Measurements from ENCODE around the gene SF3B1. TPM values are rescaled to one million over a fixed set of nuclear protein-coding genes. Genes with fewer than 3 reads are reported as not detected.
"Not testable (repeated sequence)": the region's sequence is repeated elsewhere in the genome, so short reads cannot be mapped to it uniquely, and the experiment has no call there.

The SF3B1 gene
- total RNA-seq, 4 donors from 2014 or later: 313 to 785 (median 486) TPM

DNA sequence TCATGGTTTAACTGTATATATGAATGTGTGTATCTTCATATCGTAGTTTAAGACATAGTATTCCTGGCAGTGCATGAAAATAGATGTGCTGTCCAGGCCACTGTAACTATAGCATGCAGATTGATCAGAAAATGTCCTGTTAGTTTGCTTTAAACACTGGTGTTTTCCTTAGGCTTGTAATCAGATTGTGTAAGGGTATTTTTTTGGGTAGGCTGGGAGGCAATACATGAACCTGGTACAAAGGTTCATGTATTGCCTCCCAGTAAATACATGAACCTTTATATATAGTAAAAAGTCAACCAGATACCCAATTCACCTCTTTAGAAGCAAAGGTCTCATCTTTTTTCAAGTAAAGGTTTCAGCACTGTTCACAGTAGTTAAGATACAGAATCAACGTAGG, 20.1 kb upstream of the SF3B1 start:
- TF ChIP-seq, protein P1, sequence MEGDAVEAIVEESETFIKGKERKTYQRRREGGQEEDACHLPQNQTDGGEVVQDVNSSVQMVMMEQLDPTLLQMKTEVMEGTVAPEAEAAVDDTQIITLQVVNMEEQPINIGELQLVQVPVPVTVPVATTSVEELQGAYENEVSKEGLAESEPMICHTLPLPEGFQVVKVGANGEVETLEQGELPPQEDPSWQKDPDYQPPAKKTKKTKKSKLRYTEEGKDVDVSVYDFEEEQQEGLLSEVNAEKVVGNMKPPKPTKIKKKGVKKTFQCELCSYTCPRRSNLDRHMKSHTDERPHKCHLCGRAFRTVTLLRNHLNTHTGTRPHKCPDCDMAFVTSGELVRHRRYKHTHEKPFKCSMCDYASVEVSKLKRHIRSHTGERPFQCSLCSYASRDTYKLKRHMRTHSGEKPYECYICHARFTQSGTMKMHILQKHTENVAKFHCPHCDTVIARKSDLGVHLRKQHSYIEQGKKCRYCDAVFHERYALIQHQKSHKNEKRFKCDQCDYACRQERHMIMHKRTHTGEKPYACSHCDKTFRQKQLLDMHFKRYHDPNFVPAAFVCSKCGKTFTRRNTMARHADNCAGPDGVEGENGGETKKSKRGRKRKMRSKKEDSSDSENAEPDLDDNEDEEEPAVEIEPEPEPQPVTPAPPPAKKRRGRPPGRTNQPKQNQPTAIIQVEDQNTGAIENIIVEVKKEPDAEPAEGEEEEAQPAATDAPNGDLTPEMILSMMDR (IDR thresholded peaks at IDR 0.05): no peak
- no peak for TF ChIP-seq POLR2A (IDR thresholded peaks at IDR 0.05)
- H3K4me3 ChIP-seq: peak overlapping the region in 2 of 4 donors; percentile 67 to 79
- H3K27me3 ChIP-seq: no peaks in the 10 kb centered on the region
- H3K4me1 ChIP-seq: peaks cover 0 to 15% (median 5%) of the 10 kb centered on the region in 4 donors
- H3K36me3 ChIP-seq: peaks cover 0 to 5% (median 0%) of the 10 kb centered on the region in 3 donors
- H3K27ac ChIP-seq: no peak overlapping the region
- DNase-seq: no peak
- H3K9me3 ChIP-seq: no peaks in the 10 kb centered on the region

DNA sequence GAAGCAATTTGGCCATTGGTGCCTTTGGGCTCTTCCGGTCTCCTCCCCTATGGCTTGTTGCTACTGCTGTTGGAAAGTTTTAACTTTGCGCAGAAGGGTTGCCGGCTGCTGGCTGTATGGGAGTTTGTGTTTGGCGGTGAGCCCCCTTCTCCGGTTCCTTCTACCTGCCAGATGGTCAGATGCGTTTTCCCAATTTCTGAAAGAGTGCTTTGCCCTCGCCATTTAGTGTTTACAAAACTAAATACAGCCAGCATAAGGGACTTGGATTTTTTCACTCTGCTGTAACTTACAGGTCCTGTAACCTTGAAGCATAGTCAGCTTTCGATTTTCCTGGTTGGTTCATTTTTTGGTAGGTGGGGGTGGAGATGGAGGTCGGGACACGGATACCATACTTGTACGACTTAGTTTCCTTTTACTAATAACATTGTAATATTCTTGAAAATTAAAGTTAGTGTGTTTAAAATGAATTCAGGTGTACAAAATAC, 19.1 kb upstream of the SF3B1 start:
- H3K4me3 ChIP-seq: peak overlapping the region; percentile 67 to 86 (median 80)
- TF ChIP-seq, protein P1 (IDR thresholded peaks at IDR 0.05): no peak
- no peak for TF ChIP-seq POLR2A (IDR thresholded peaks at IDR 0.05)
- no peak for DNase-seq
- no peaks in the 10 kb centered on the region for H3K9me3 ChIP-seq
- no peaks in the 10 kb centered on the region for H3K36me3 ChIP-seq
- H3K4me1 ChIP-seq: peaks cover 0 to 15% (median 5%) of the 10 kb centered on the region in 4 donors
- H3K27me3 ChIP-seq: no peaks in the 10 kb centered on the region
- H3K27ac ChIP-seq: peak overlapping the region; percentile 94 to 98 (median 98)

DNA sequence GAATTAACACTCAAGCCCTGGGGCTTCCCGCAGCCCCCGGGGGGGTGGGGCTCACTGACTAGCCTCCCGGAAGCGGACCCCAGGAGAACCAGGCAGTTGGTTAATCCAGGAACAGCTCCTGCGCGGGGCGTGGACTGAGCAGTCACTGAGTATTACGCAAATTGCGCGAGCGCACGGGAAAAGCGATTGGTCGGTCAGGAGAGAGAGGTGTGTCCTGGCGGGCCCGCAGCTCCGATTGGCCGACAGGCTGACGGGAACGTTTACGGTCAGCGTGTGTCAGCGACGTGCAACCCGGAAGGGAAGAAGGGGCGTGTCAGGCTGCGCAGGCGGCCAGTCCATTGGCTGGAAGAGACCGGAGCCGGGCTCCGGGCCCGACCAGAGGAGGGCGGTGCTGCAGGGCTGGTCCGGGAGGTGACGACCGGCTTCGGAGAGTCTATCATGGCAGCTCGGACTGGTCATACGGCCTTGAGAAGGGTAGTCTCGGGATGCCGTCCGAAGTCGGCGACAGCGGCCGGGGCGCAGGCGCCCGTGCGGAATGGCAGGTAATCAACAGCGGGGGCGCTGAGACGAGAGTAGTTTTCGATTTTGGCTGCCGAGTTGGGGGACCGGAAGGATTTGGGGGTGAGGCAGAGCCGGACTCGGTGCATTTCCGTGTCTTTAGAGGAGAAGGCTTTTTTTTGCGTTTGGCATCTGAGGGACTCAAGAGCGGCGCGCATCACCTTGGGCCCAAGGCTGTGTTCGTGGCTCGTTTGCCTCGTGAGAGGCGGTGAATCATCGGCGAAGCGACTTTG, 18.5 kb upstream of the SF3B1 start, which contains the start of gene COQ10B:
Gene COQ10B, plus strand, starts transcription at position 430 of the 791 bp plus-strand sequence. Its CDS starts 9 bp downstream, at position 439.
- Histone ChIP-seq H3K4me1 (peaks cover 0 to 15% (median 5%) of the 10 kb centered on the region in 4 donors), H3K4me3 (peak within 1 kb of the TSS; percentile 67 to 86 (median 80)), H3K27me3 (no peaks in the 10 kb centered on the region), H3K36me3 (no peaks in the 10 kb centered on the region), H3K9me3 (no peaks in the 10 kb centered on the region), H3K27ac (peak within 1 kb of the TSS; percentile 94 to 98 (median 98))
- peak; percentile 80 to 82 for TF ChIP-seq POLR2A (IDR thresholded peaks at IDR 0.05)
- TF ChIP-seq, protein P1 (IDR thresholded peaks at IDR 0.05): peak in 4 of 6 experiments; percentile 26 to 43 (median 32)
- peak; percentile 99 to 100 (median 99) for DNase-seq

DNA sequence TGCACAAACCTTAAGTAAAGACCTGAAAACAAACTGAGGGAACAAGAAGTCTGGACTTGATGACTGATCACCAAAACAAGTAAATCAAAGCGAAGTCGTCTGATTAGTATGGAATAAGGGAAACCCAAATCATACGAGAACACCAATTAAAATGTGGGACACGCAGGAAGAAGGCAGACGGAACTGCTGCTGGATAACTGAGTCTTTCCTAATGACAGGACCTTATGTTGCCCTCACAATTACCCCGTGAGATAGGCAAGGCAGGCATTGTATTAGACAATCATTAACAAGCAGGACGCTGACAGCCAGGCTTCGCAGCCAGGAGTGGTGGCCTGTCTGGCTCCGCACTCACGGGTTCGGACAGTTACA, 17.9 kb upstream of the SF3B1 start:
- Histone ChIP-seq H3K4me3 (peak overlapping the region; percentile 67 to 86 (median 80)), H3K4me1 (peaks cover 0 to 15% (median 5%) of the 10 kb centered on the region in 4 donors), H3K27ac (peak overlapping the region; percentile 94 to 98 (median 98)), H3K36me3 (no peaks in the 10 kb centered on the region), H3K9me3 (no peaks in the 10 kb centered on the region), H3K27me3 (no peaks in the 10 kb centered on the region)
- DNase-seq: no peak
- TF ChIP-seq POLR2A (IDR thresholded peaks at IDR 0.05): peak; percentile 64 to 84
- TF ChIP-seq, protein P1 (IDR thresholded peaks at IDR 0.05): no peak

DNA sequence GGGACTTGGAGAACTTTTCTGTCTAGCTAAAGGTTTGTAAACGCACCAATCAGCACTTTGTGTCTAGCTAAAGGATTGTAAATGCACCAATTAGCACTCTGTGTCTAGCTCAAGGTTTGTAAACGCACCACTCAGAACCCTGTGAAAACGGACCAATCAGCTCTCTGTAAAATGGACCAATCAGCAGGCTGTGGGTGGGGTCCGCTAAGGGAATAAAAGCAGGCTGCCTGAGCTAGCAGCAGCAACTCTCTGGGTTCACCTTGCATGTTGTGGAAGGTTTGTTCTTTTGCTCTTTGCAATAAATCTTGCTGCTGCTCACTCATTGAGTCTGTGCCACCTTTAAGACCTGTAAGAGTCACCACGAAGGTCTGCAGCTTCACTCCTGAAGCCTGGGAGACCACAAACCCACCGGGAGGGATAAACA, 16.1 kb upstream of the SF3B1 start:
- H3K4me3 ChIP-seq, H3K27me3 ChIP-seq, H3K27ac ChIP-seq, DNase-seq, H3K36me3 ChIP-seq, H3K9me3 ChIP-seq: not testable (repeated sequence)
- H3K4me1 ChIP-seq: peaks cover 0 to 15% (median 5%) of the 10 kb centered on the region in 4 donors

DNA sequence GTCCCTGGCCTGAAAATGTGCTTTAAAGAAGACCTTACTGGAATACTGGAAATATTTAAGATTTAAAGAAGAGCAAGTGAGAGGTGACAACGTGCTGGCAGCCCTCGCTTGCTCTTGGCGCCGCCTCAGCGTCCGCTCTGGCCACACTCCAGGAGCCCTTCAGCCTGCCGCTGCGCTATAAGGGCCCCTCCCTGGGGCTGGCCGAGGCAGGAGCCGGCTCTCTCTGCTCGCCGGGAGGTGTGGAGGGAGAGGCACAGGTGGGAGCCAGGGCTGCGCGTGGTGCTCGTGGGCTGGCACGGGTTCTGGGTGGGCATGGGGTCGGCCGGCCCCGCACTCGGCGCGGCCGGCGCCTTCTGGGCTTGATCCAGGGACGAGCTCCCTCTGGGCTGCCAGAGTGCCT, 15.6 kb upstream of the SF3B1 start:
- Histone ChIP-seq H3K4me3 (no peak overlapping the region), H3K4me1 (peaks cover 0 to 15% (median 5%) of the 10 kb centered on the region in 4 donors), H3K9me3 (no peaks in the 10 kb centered on the region), H3K36me3 (no peaks in the 10 kb centered on the region), H3K27ac (no peak overlapping the region), H3K27me3 (no peaks in the 10 kb centered on the region)
- TF ChIP-seq POLR2A (IDR thresholded peaks at IDR 0.05): no peak
- TF ChIP-seq, protein P1 (IDR thresholded peaks at IDR 0.05): no peak
- DNase-seq: no peak

Measured in Peyer's patch (tissue), 4 donors.